Panc1 (cell line): ENCODE results near the gene FAM107B. TPM values are rescaled to one million over a fixed set of nuclear protein-coding genes. Genes with fewer than 3 reads are reported as not detected.

Source experiments
- ATAC-seq: fragments of 200-7000 bp; cut with Tn5 transposase; 2 replicates; pipeline ENCODE4 v1.9.1; 2020; ENCODE audit warnings: mild to moderate bottlenecking, moderate library complexity
- BruUV-seq: library from RNA; stranded (reverse); fragments of 400-500 nt; replicated peaks from 2 replicates; lab custom pipeline; 2021; lab: Mats Ljungman, UMichigan
- CTCF ChIA-PET: fragments of 300-600 bp; sonication (Branson Sonifier 250); formaldehyde crosslinking; loops from one replicate; lab custom pipeline; 2022; ENCODE audit warnings: antibody characterized with exemption; lab: Charles Lee
- POLR2A ChIA-PET: fragments of 300-600 bp; sonication (Branson Sonifier 250); formaldehyde crosslinking; loops from one replicate; lab custom pipeline; 2022; ENCODE audit warnings: antibody characterized with exemption; lab: Charles Lee
- DNase-seq: peaks from one replicate; pipeline ENCODE4 v3.0.0-alpha.2; 2010; ENCODE audit warnings: low read depth, low spot score
- H3K27ac ChIP-seq: 2 replicates; pipeline ENCODE4 v1.5.1; 2011; ENCODE audit warnings: mild to moderate bottlenecking, low read length, inconsistent platforms
- H3K27me3 ChIP-seq: fragments of 200-500 bp; sonication (Bioruptor generic); 2 replicates; pipeline ENCODE4 v1.6.0; 2014; ENCODE audit warnings: low read length, inconsistent platforms; ENCODE audit not compliant: control insufficient read depth, insufficient read depth
- H3K36me3 ChIP-seq: fragments of 200-500 bp; sonication (Bioruptor generic); 2 replicates; pipeline ENCODE4 v1.5.1; 2014; ENCODE audit warnings: inconsistent platforms, mild to moderate bottlenecking, low read length, moderate library complexity; ENCODE audit not compliant: control insufficient read depth, insufficient read depth
- H3K4me1 ChIP-seq: 2 replicates; pipeline ENCODE4 v1.5.1; 2011; ENCODE audit warnings: inconsistent platforms, mild to moderate bottlenecking, low read length, moderate library complexity; ENCODE audit not compliant: control insufficient read depth, insufficient read depth
- H3K4me3 ChIP-seq, 2 experiments: 2 replicates each; pipeline ENCODE4 v1.5.1; 2011 to 2012; ENCODE audit warnings: low read depth in 2 of 2, low read length in 2 of 2, mild to moderate bottlenecking in 2 of 2, inconsistent platforms in 1 of 2, moderate library complexity in 1 of 2
- H3K9me3 ChIP-seq: fragments of 200-500 bp; sonication (Bioruptor generic); 2 replicates; pipeline ENCODE4 v1.5.1; 2014; ENCODE audit warnings: low read depth, mild to moderate bottlenecking, inconsistent platforms, low read length, moderate library complexity; ENCODE audit not compliant: control insufficient read depth, insufficient read depth
- POLR2AphosphoS5 ChIP-seq: IDR thresholded peaks from 2 replicates; pipeline ENCODE4 v1.6.1; 2012; ENCODE audit warnings: mild to moderate bottlenecking, low read depth, low read length, moderate library complexity
- SIN3A ChIP-seq: IDR thresholded peaks from 2 replicates; pipeline ENCODE4 v1.6.1; 2012; ENCODE audit warnings: low read depth, mild to moderate bottlenecking, low read length, moderate library complexity, borderline replicate concordance; ENCODE audit not compliant: insufficient read depth
- TCF7L2 ChIP-seq: IDR thresholded peaks from 2 replicates; pipeline ENCODE4 v1.6.1; 2011; ENCODE audit warnings: mild to moderate bottlenecking, low read depth, low read length, inconsistent platforms
- in situ Hi-C: cut with HindIII; loops from 2 replicates; pipeline ENCODE4 v1.10.0; 2016; ENCODE audit warnings: low sequenced_read_pairs, low pct_unique_long_range_greater_than_20kb
- intact Hi-C: fragments of 100-400 bp; cut with micrococcal nuclease; formaldehyde crosslinking; loops from one replicate; pipeline ENCODE4 v1.10.0; 2022; ENCODE audit not compliant: unreplicated experiment
- total RNA-seq: library from RNA; stranded (reverse); gene quantifications from one replicate; pipeline ENCODE4 v1.2.1, GENCODE V29; 2021; ENCODE audit not compliant: unreplicated experiment
- TF ChIP-seq, protein P1 (sequence below): fragments of 450-650 bp; IDR thresholded peaks from 2 replicates; pipeline ENCODE4 v1.5.1; 2017; ENCODE audit warnings: mild to moderate bottlenecking
- TF ChIP-seq, protein P2 (sequence below), 2 experiments: IDR thresholded peaks; 2 replicates each; pipeline ENCODE4 v1.6.1; 2011 to 2012; ENCODE audit warnings: low read depth in 2 of 2, control low read depth in 1 of 2, low read length in 1 of 2, mild to moderate bottlenecking in 1 of 2, moderate library complexity in 1 of 2; ENCODE audit not compliant: insufficient read depth in 1 of 2

The FAM107B gene
- total RNA-seq, 1 experiment from 2014 or later = 13.4 TPM

DNA sequence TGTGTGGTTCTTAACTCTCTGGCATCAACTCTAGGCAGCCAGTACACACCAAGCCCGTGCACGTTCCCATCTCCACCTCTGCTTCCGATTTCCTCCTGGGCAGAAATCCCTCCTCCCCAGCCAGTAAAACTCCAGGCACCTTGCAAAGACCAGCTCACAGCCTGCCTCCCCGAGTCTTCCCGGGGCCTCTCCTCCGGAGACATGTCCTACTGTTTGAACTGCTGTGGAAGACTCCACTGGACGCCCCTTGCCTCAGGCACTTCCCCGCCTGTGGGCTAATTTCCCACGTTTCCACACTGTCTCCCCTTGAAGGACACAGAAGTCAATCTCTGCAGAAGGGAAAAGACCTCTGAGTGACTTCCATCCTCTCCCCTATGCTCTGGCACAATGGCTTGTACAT, 233.3 kb downstream of the FAM107B start:
- intact Hi-C loops (no loop called here), in situ Hi-C loops (no loop called here)
- ChIA-PET CTCF (no interaction called here), POLR2A (interaction anchor here (0.6 kb wide), 1 partner anchor 106 kb away, joined by 3 read pairs; no protein-coding TSS in a partner anchor)
- no peak for DNase-seq
- H3K4me1 ChIP-seq = no peaks in the 10 kb centered on the region
- H3K4me3 ChIP-seq = no peak overlapping the region
- H3K27me3 ChIP-seq = no peaks in the 10 kb centered on the region
- H3K9me3 ChIP-seq = no peaks in the 10 kb centered on the region
- TF ChIP-seq, protein P1, sequence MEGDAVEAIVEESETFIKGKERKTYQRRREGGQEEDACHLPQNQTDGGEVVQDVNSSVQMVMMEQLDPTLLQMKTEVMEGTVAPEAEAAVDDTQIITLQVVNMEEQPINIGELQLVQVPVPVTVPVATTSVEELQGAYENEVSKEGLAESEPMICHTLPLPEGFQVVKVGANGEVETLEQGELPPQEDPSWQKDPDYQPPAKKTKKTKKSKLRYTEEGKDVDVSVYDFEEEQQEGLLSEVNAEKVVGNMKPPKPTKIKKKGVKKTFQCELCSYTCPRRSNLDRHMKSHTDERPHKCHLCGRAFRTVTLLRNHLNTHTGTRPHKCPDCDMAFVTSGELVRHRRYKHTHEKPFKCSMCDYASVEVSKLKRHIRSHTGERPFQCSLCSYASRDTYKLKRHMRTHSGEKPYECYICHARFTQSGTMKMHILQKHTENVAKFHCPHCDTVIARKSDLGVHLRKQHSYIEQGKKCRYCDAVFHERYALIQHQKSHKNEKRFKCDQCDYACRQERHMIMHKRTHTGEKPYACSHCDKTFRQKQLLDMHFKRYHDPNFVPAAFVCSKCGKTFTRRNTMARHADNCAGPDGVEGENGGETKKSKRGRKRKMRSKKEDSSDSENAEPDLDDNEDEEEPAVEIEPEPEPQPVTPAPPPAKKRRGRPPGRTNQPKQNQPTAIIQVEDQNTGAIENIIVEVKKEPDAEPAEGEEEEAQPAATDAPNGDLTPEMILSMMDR = no peak
- H3K36me3 ChIP-seq = no peaks in the 10 kb centered on the region
- ATAC-seq = no peak
- no TSS peak for BruUV-seq
- no peak overlapping the region for H3K27ac ChIP-seq

DNA sequence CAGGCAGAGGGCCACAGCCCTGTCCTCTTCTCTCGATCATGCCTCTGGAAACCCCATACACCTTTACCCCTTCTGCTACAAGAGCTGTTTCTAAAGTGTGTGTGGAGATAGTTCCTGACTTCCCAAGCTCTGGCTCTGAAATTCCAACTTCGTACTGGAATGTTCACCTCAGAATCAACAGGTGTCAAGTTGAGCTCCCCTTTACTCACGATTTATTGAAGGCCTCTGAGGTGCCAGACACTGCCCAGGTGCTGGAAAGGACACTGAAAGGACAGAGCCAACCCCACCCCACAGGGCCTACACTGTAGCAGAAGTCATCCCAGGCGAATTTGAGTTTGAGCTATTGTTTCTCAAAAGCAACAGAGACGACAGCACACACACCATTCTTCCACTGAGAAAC, 234.1 kb downstream of the FAM107B start:
- in situ Hi-C loops (no loop called here), intact Hi-C loops (no loop called here)
- no peaks in the 10 kb centered on the region for H3K9me3 ChIP-seq
- no peaks in the 10 kb centered on the region for H3K4me1 ChIP-seq
- H3K4me3 ChIP-seq = no peak overlapping the region
- H3K27me3 ChIP-seq = no peaks in the 10 kb centered on the region
- ChIA-PET POLR2A (no interaction called here), CTCF (no interaction called here)
- no peak for TF ChIP-seq TCF7L2
- no TSS peak for BruUV-seq
- ATAC-seq (no peak), DNase-seq (no peak)
- H3K27ac ChIP-seq = no peak overlapping the region
- no peaks in the 10 kb centered on the region for H3K36me3 ChIP-seq

DNA sequence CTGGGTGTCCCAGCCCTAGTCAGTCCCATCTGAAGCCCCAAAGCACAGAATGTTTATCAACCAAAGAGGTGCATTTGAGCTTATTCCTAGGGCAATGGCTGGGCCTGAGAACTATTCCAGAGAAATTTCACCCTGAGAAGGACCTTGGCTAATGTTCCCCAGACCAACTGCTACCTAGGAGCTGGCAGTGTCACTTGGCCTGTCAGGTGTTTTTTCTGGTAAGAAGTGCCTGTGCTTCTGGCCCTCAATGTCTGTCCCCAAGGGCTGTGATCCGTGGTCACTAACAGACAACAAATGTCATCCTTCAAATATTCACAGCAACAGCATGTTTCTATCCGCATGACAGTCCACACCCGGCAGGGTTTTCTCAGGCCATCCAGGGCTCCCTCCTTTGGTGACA, 234.6 kb downstream of the FAM107B start:
- Histone ChIP-seq H3K27me3 (no peaks in the 10 kb centered on the region), H3K9me3 (no peaks in the 10 kb centered on the region), H3K4me3 (no peak overlapping the region), H3K27ac (no peak overlapping the region), H3K4me1 (no peaks in the 10 kb centered on the region), H3K36me3 (no peaks in the 10 kb centered on the region)
- in situ Hi-C loops (no loop called here), intact Hi-C loops (no loop called here)
- DNase-seq (no peak), ATAC-seq (no peak)
- TF ChIP-seq, protein P2, sequence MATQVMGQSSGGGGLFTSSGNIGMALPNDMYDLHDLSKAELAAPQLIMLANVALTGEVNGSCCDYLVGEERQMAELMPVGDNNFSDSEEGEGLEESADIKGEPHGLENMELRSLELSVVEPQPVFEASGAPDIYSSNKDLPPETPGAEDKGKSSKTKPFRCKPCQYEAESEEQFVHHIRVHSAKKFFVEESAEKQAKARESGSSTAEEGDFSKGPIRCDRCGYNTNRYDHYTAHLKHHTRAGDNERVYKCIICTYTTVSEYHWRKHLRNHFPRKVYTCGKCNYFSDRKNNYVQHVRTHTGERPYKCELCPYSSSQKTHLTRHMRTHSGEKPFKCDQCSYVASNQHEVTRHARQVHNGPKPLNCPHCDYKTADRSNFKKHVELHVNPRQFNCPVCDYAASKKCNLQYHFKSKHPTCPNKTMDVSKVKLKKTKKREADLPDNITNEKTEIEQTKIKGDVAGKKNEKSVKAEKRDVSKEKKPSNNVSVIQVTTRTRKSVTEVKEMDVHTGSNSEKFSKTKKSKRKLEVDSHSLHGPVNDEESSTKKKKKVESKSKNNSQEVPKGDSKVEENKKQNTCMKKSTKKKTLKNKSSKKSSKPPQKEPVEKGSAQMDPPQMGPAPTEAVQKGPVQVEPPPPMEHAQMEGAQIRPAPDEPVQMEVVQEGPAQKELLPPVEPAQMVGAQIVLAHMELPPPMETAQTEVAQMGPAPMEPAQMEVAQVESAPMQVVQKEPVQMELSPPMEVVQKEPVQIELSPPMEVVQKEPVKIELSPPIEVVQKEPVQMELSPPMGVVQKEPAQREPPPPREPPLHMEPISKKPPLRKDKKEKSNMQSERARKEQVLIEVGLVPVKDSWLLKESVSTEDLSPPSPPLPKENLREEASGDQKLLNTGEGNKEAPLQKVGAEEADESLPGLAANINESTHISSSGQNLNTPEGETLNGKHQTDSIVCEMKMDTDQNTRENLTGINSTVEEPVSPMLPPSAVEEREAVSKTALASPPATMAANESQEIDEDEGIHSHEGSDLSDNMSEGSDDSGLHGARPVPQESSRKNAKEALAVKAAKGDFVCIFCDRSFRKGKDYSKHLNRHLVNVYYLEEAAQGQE (IDR thresholded peaks at IDR 0.05; ENCODE audit: insufficient read depth in 1 of 2, low read depth in 2 of 2, low read length in 1 of 2) = no peak
- TF ChIP-seq TCF7L2 = no peak
- TF ChIP-seq SIN3A = no peak
- no peak for TF ChIP-seq POLR2AphosphoS5
- TF ChIP-seq, protein P1 = no peak
- CTCF ChIA-PET = no interaction called here
- no TSS peak for BruUV-seq
- POLR2A ChIA-PET = no interaction called here
